GM12873 (cell line): ENCODE measurements around the gene DDC.

Experiments used
- CTCF ChIP-seq: IDR thresholded peaks from 2 replicates; pipeline ENCODE4 v1.5.1; 2012; ENCODE audit warnings: low read depth, mild to moderate bottlenecking, moderate library complexity, low read length, control low read depth; ENCODE audit not compliant: insufficient read depth; ENCODE audit errors: missing control alignments

The DDC gene

GRCh38 chr7:50477640-50478039 is 87.6 kb downstream of the DDC start:
- TF ChIP-seq CTCF, result no peak

GRCh38 chr7:50476953-50477625 is 88.1 kb downstream of the DDC start:
- TF ChIP-seq CTCF, result no peak

GRCh38 chr7:50475340-50475739 is 89.9 kb downstream of the DDC start:
- no peak for TF ChIP-seq CTCF

- no peak for TF ChIP-seq CTCF
Measured at GRCh38 chr7:50474382-50475160, 90.6 kb downstream of the DDC start.

- TF ChIP-seq CTCF, result no peak
Measured at GRCh38 chr7:50473531-50473930, 91.7 kb downstream of the DDC start.

GRCh38 chr7:50472427-50472826 is 92.8 kb downstream of the DDC start:
- TF ChIP-seq CTCF, result no peak

- TF ChIP-seq CTCF, result no peak
Measured at GRCh38 chr7:50471970-50472369, 93.2 kb downstream of the DDC start.
